Hypothalamus (tissue), 51 donors: ENCODE data around the gene ZSWIM3.

Experiments
- DNase-seq, 51 donors: peaks; one replicate each; lab custom pipeline; 2025; lab: John Stamatoyannopoulos, UW

The ZSWIM3 gene

GRCh38 chr20:45907219-45907948 lies 50.0 kb downstream of the ZSWIM3 start:
- DNase-seq = no peak

GRCh38 chr20:45908084-45908483 lies 50.7 kb downstream of the ZSWIM3 start:
- DNase-seq = no peak

GRCh38 chr20:45909336-45909808 lies 52.0 kb downstream of the ZSWIM3 start:
- DNase-seq = no peak

GRCh38 chr20:45909817-45910669 lies 52.6 kb downstream of the ZSWIM3 start:
- DNase-seq = no peak

GRCh38 chr20:45910670-45911485 lies 53.5 kb downstream of the ZSWIM3 start:
- peak in 49 of 51 donors; percentile 13 to 94 (median 76) for DNase-seq

GRCh38 chr20:45911486-45912343 lies 54.3 kb downstream of the ZSWIM3 start, which contains the start of gene PLTP:
TSS of gene PLTP (minus strand) at chr20:45912155. CDS start at chr20:45911452, 703 bp downstream.
- peak in 50 of 51 donors; percentile 13 to 85 (median 66) for DNase-seq

GRCh38 chr20:45912344-45912682 lies 54.9 kb downstream of the ZSWIM3 start:
- no peak for DNase-seq

- DNase-seq = no peak
Measured at GRCh38 chr20:45913116-45913515, 55.7 kb downstream of the ZSWIM3 start.

GRCh38 chr20:45917790-45918141 lies 60.4 kb downstream of the ZSWIM3 start:
- peak in 1 of 51 donors; percentile 39 for DNase-seq

GRCh38 chr20:45918182-45918737 lies 60.8 kb downstream of the ZSWIM3 start:
- peak in 1 of 51 donors; percentile 39 for DNase-seq

- no peak for DNase-seq
Measured at GRCh38 chr20:45918779-45919537, 61.5 kb downstream of the ZSWIM3 start.

- no peak for DNase-seq
Measured at GRCh38 chr20:45919542-45920399, 62.4 kb downstream of the ZSWIM3 start.

GRCh38 chr20:45920462-45921336 lies 63.3 kb downstream of the ZSWIM3 start:
- DNase-seq = no peak

- DNase-seq = peak in 1 of 51 donors; percentile 19
Measured at GRCh38 chr20:45921337-45922189, 64.1 kb downstream of the ZSWIM3 start.

GRCh38 chr20:45924391-45925261 lies 67.2 kb downstream of the ZSWIM3 start:
- peak in 5 of 51 donors; percentile 13 to 19 (median 17) for DNase-seq
